GM12892 (cell line): ENCODE measurements around the gene KAT6B.

Experiments
- POLR2A ChIP-seq: IDR thresholded peaks from 2 replicates; pipeline ENCODE4 v1.6.1; 2011; ENCODE audit warnings: low read depth, low read length, control low read depth
- POLR2AphosphoS5 ChIP-seq: IDR thresholded peaks from 2 replicates; pipeline ENCODE4 v1.6.1; 2011; ENCODE audit warnings: low read depth, low read length, control low read depth
- TAF1 ChIP-seq: IDR thresholded peaks from 2 replicates; pipeline ENCODE4 v1.6.1; 2011; ENCODE audit warnings: low read depth, mild to moderate bottlenecking, control low read depth, low read length, borderline replicate concordance

DNA sequence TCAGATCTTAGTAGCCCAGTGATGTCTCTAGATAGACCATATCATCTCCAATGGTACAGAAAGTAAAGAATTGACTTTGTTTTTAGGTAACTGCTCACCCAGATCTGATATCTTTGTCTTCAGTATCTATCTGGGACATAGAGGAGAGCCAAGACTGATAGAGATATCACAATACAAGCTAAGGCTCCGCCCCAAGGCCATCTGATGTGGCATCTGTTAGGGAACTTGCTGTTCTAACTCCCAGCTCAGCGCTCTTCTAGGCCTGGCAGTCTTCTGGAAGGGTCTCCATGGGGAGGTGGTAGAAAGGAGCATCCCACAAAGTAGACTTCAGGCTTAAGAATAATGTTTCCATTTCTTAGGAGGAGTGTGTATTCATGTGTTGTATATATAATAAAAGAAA lies 196.7 kb downstream of the KAT6B start:
- TF ChIP-seq POLR2A (no peak), POLR2AphosphoS5 (no peak), TAF1 (no peak)
